HCT116 (cell line): ENCODE results near the gene UBAP2L. TPM values are rescaled to one million over a fixed set of nuclear protein-coding genes. Genes with fewer than 3 reads are reported as not detected.

ENCODE experiments used
- ATAC-seq: fragments of 200-7000 bp; cut with Tn5 transposase; 2 replicates; pipeline ENCODE4 v1.9.1; 2020; ENCODE audit warnings: mild to moderate bottlenecking, moderate library complexity
- BruUV-seq: library from RNA; stranded (reverse); fragments of 400-500 nt; replicated peaks from 2 replicates; lab custom pipeline; 2021; lab: Mats Ljungman, UMichigan
- CTCF ChIA-PET: fragments of 300-600 bp; sonication (Branson Sonifier 250); formaldehyde crosslinking; loops from one replicate; lab custom pipeline; 2021; ENCODE audit warnings: antibody characterized with exemption; lab: Charles Lee
- POLR2A ChIA-PET: fragments of 300-600, 350-600 bp; sonication (Branson Sonifier 250); formaldehyde crosslinking; loops from one replicate; lab custom pipeline; 2021; ENCODE audit warnings: antibody characterized with exemption; lab: Charles Lee
- RAD21 ChIA-PET, 2 experiments: fragments of 300-600 bp; sonication (Branson Sonifier 250); formaldehyde crosslinking; loops; one replicate each; lab custom pipeline; 2023; ENCODE audit warnings: low total read pairs in 2 of 2; ENCODE audit not compliant: uncharacterized antibody in 2 of 2, unreplicated experiment in 2 of 2, low non-redundant PET in 1 of 2; lab: Charles Lee
- DNase-seq: peaks from one replicate; pipeline ENCODE4 v3.0.0-alpha.2; 2010; ENCODE audit warnings: low read depth, low spot score
- H2AFZ ChIP-seq: fragments of 200-600 bp; shearing (Covaris generic), sonication (generic); 2 replicates; pipeline ENCODE4 v1.6.1; 2017; ENCODE audit warnings: low read depth, mixed run types, mixed read lengths, antibody characterized with exemption, low read length; ENCODE audit not compliant: poor library complexity, severe bottlenecking
- H3K27ac ChIP-seq: 2 replicates; pipeline ENCODE4 v1.5.1; 2012; ENCODE audit warnings: low read depth, low read length
- H3K27me3 ChIP-seq: fragments of 200-600 bp; sonication (generic); 2 replicates; pipeline ENCODE4 v1.6.1; 2016; ENCODE audit warnings: mixed run types, low read length, mixed read lengths; ENCODE audit not compliant: insufficient read depth
- H3K36me3 ChIP-seq, 2 experiments: fragments of 200-500 bp in 1 of 2; fragments of 200-600 bp in 1 of 2; sonication (Bioruptor generic) in 1 of 2; sonication (generic) in 1 of 2; 2 replicates each; pipeline versions ENCODE4 v1.5.1 to v1.6.1; 2014 to 2016; ENCODE audit warnings: low read length in 2 of 2, inconsistent platforms in 1 of 2, mixed read lengths in 1 of 2, mixed run types in 1 of 2; ENCODE audit not compliant: insufficient read depth in 2 of 2, control insufficient read depth in 1 of 2
- H3K4me1 ChIP-seq, 2 experiments: fragments of 200-600 bp in 1 of 2; sonication (generic) in 1 of 2; 2 replicates each; pipeline versions ENCODE4 v1.5.1 to v1.6.1; 2012 to 2017; ENCODE audit warnings: low read length in 2 of 2, inconsistent platforms in 1 of 2, mild to moderate bottlenecking in 1 of 2, mixed read lengths in 1 of 2, mixed run types in 1 of 2, moderate library complexity in 1 of 2; ENCODE audit not compliant: insufficient read depth in 2 of 2, control insufficient read depth in 1 of 2
- H3K4me2 ChIP-seq: fragments of 200-600 bp; sonication (generic); 2 replicates; pipeline ENCODE4 v1.6.1; 2017; ENCODE audit warnings: mixed run types, low read length, mixed read lengths
- H3K4me3 ChIP-seq, 2 experiments: fragments of 200-600 bp in 1 of 2; sonication (generic) in 1 of 2; replicated peaks in 1 of 2; 2 replicates each; pipeline ENCODE4 v1.5.1; 2011 to 2016; ENCODE audit warnings: low read length in 2 of 2, control low read depth in 1 of 2, low read depth in 1 of 2, mild to moderate bottlenecking in 1 of 2, mixed read lengths in 1 of 2, mixed run types in 1 of 2
- H3K79me2 ChIP-seq: fragments of 200-600 bp; sonication (generic); 2 replicates; pipeline ENCODE4 v1.6.1; 2017; ENCODE audit warnings: mild to moderate bottlenecking, mixed run types, low read length, moderate library complexity, mixed read lengths; ENCODE audit not compliant: insufficient read depth
- H3K9ac ChIP-seq: fragments of 200-600 bp; sonication (generic); 2 replicates; pipeline ENCODE4 v1.6.1; 2016; ENCODE audit warnings: low read length, mixed read lengths
- H3K9me2 ChIP-seq: fragments of 200-600 bp; sonication (generic), shearing (Covaris generic); 2 replicates; pipeline ENCODE4 v1.6.1; 2017; ENCODE audit warnings: mixed run types, mild to moderate bottlenecking, moderate library complexity; ENCODE audit not compliant: insufficient read depth
- H3K9me3 ChIP-seq, 2 experiments: fragments of 200-500 bp in 1 of 2; fragments of 200-600 bp in 1 of 2; sonication (Bioruptor generic) in 1 of 2; sonication (generic) in 1 of 2; 2 replicates each; pipeline ENCODE4 v1.6.1; 2014 to 2017; ENCODE audit warnings: low read length in 2 of 2, mixed read lengths in 2 of 2, inconsistent platforms in 1 of 2, low read depth in 1 of 2, mild to moderate bottlenecking in 1 of 2, mixed run types in 1 of 2, moderate library complexity in 1 of 2; ENCODE audit not compliant: control insufficient read depth in 1 of 2, insufficient read depth in 1 of 2
- H4K20me1 ChIP-seq: fragments of 200-600 bp; sonication (generic), shearing (Covaris generic); 2 replicates; pipeline ENCODE4 v1.6.1; 2017; ENCODE audit warnings: mixed run types, mild to moderate bottlenecking, moderate library complexity; ENCODE audit not compliant: insufficient read depth
- CEBPB ChIP-seq: IDR thresholded peaks from 2 replicates; pipeline ENCODE4 v1.6.1; 2012; ENCODE audit warnings: low read depth
- intact Hi-C: fragments of 100-400 bp; cut with micrococcal nuclease; formaldehyde crosslinking; loops from 2 replicates; pipeline ENCODE4 v1.10.0; 2022
- total RNA-seq: library from RNA; stranded (reverse); gene quantifications from one replicate; pipeline ENCODE4 v1.2.1, GENCODE V29; 2021; ENCODE audit not compliant: unreplicated experiment
- TF ChIP-seq, protein P1 (sequence below): IDR thresholded peaks from 2 replicates; pipeline ENCODE4 v1.6.1; 2012; ENCODE audit warnings: low read depth
- TF ChIP-seq, protein P2 (sequence below): IDR thresholded peaks from 2 replicates; pipeline ENCODE4 v1.6.1; 2012
- TF ChIP-seq, protein P3 (sequence below): IDR thresholded peaks from 2 replicates; pipeline ENCODE4 v1.6.1; 2012

UBAP2L gene
- total RNA-seq, 1 experiment from 2014 or later = 189 TPM

- no TSS peak for BruUV-seq
- no peaks in the 10 kb centered on the region for H3K27me3 ChIP-seq
- H3K4me1 ChIP-seq = no peaks in the 10 kb centered on the region
- no peak overlapping the region for H3K27ac ChIP-seq
- no peak for ATAC-seq
- no peak overlapping the region for H3K4me2 ChIP-seq
- peaks cover 9 to 11% of the 10 kb centered on the region in 2 experiments; a peak in 3 of 4 replicates for H3K9me3 ChIP-seq
- no peak overlapping the region for H2AFZ ChIP-seq
- no peaks in the 10 kb centered on the region; a peak in 1 of 4 replicates for H3K36me3 ChIP-seq
- intact Hi-C loops = no loop called here
- CTCF ChIA-PET = no interaction called here
- TF ChIP-seq, protein P1, sequence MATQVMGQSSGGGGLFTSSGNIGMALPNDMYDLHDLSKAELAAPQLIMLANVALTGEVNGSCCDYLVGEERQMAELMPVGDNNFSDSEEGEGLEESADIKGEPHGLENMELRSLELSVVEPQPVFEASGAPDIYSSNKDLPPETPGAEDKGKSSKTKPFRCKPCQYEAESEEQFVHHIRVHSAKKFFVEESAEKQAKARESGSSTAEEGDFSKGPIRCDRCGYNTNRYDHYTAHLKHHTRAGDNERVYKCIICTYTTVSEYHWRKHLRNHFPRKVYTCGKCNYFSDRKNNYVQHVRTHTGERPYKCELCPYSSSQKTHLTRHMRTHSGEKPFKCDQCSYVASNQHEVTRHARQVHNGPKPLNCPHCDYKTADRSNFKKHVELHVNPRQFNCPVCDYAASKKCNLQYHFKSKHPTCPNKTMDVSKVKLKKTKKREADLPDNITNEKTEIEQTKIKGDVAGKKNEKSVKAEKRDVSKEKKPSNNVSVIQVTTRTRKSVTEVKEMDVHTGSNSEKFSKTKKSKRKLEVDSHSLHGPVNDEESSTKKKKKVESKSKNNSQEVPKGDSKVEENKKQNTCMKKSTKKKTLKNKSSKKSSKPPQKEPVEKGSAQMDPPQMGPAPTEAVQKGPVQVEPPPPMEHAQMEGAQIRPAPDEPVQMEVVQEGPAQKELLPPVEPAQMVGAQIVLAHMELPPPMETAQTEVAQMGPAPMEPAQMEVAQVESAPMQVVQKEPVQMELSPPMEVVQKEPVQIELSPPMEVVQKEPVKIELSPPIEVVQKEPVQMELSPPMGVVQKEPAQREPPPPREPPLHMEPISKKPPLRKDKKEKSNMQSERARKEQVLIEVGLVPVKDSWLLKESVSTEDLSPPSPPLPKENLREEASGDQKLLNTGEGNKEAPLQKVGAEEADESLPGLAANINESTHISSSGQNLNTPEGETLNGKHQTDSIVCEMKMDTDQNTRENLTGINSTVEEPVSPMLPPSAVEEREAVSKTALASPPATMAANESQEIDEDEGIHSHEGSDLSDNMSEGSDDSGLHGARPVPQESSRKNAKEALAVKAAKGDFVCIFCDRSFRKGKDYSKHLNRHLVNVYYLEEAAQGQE = no peak
- TF ChIP-seq, protein P2, sequence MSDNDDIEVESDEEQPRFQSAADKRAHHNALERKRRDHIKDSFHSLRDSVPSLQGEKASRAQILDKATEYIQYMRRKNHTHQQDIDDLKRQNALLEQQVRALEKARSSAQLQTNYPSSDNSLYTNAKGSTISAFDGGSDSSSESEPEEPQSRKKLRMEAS = no peak
- TF ChIP-seq, protein P3, sequence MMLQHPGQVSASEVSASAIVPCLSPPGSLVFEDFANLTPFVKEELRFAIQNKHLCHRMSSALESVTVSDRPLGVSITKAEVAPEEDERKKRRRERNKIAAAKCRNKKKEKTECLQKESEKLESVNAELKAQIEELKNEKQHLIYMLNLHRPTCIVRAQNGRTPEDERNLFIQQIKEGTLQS = no peak
- no peak for TF ChIP-seq CEBPB
- TF ChIP-seq, all 23 proteins: peak for 0
- ChIA-PET POLR2A (no interaction called here), RAD21 (no interaction called here)
- H3K9me2 ChIP-seq = no peaks in the 10 kb centered on the region
- H3K4me3 ChIP-seq = no peak overlapping the region
- no peak overlapping the region for H3K9ac ChIP-seq
- no peaks in the 10 kb centered on the region for H3K79me2 ChIP-seq
- no peaks in the 10 kb centered on the region for H4K20me1 ChIP-seq
- no peak for DNase-seq
Measured at GRCh38 chr1:154290921-154291320, 70.2 kb downstream of the UBAP2L start.
